HG02870 (cell line): ENCODE data around the gene RBMXL2.

Experiments
- ATAC-seq: cut with Tn5 transposase; IDR thresholded peaks from one replicate; pipeline ENCODE4 v1.9.1; 2021; ENCODE audit warnings: mild to moderate bottlenecking, moderate library complexity; ENCODE audit not compliant: unreplicated experiment

The RBMXL2 gene

GRCh38 chr11:7088921-7089320, at the start of gene RBMXL2:
TSS of gene RBMXL2 (plus strand) at chr11:7088998. CDS start at chr11:7089121, 123 bp downstream.
- no peak for ATAC-seq

- ATAC-seq: no peak
Observed at GRCh38 chr11:7046474-7047175, 42.2 kb upstream of the RBMXL2 start.

- peak; percentile 89 for ATAC-seq
Observed at GRCh38 chr11:7050191-7050590, 38.6 kb upstream of the RBMXL2 start.

- ATAC-seq: peak; percentile 78
Observed at GRCh38 chr11:7056828-7057513, 31.8 kb upstream of the RBMXL2 start.

- ATAC-seq: no peak
Observed at GRCh38 chr11:7057641-7058040, 31.2 kb upstream of the RBMXL2 start.

GRCh38 chr11:7060868-7061267, 27.9 kb upstream of the RBMXL2 start:
- ATAC-seq: no peak

GRCh38 chr11:7062534-7062933, 26.3 kb upstream of the RBMXL2 start:
- ATAC-seq: no peak

GRCh38 chr11:7072401-7073028, 16.3 kb upstream of the RBMXL2 start:
- ATAC-seq: no peak

GRCh38 chr11:7077101-7077500, 11.7 kb upstream of the RBMXL2 start:
- ATAC-seq: no peak

- ATAC-seq: no peak
Observed at GRCh38 chr11:7079545-7080135, 9.2 kb upstream of the RBMXL2 start.

- ATAC-seq: no peak
Observed at GRCh38 chr11:7080900-7081299, 7.9 kb upstream of the RBMXL2 start.

GRCh38 chr11:7081441-7081840, 7.4 kb upstream of the RBMXL2 start:
- ATAC-seq: no peak

- ATAC-seq: no peak
Observed at GRCh38 chr11:7089328-7090251, 792 bp downstream of the RBMXL2 start.

- peak; percentile 78 for ATAC-seq
Observed at GRCh38 chr11:7098235-7098832, 9.5 kb downstream of the RBMXL2 start.

- no peak for ATAC-seq
Observed at GRCh38 chr11:7115780-7116179, 27.0 kb downstream of the RBMXL2 start.

GRCh38 chr11:7116370-7116769, 27.6 kb downstream of the RBMXL2 start:
- ATAC-seq: no peak

GRCh38 chr11:7138051-7138450, 49.3 kb downstream of the RBMXL2 start:
- ATAC-seq: no peak
